SU-DHL-6 (cell line): ENCODE results near the gene FLOT2.

Experiments used
- EZH2phosphoT487 ChIP-seq: fragments of 200-600 bp; sonication (generic), shearing (Covaris generic); conservative IDR thresholded peaks from 2 replicates; pipeline ENCODE4 v1.6.1; 2018; ENCODE audit warnings: mild to moderate bottlenecking, antibody characterized with exemption, low read length, moderate library complexity, mixed read lengths
- TF ChIP-seq, protein P1 (sequence below): fragments of 200-600 bp; sonication (generic); IDR thresholded peaks from one replicate; pipeline ENCODE4 v1.5.1; 2017; ENCODE audit warnings: antibody characterized with exemption, mild to moderate bottlenecking, low read length, moderate library complexity; ENCODE audit not compliant: insufficient read depth, poor library complexity, severe bottlenecking

DNA sequence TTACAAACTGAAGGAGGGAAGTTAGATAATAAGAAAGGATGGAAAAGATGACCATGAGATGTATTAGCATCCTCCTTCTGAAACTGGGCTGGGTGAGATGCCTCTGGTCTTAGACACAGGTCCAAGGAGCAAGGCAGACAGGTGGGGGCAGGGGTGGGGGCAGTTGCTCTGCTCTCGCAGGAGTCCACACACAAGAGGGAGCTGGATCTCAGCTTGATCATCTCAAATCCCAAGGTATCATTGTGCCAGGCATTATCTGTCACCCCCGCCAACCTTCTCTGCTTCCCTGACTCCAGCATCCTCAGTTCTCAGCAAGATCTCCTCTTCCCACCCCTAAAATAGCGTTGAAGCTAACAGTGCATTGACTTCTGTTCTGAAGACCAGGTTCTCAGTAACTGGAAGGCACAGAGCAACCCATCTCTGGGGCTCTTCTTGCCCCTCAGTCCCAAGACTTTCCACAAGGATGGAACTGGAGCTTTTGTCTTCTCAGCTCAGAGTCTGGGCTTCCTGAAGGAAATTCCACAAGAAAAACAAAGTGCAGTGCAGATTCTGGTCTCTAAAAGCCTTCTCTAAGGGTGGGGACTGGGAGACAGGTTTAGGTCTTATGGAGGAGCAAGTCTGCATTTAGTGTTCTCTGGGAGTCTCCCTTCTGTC is 1.6 kb downstream of the FLOT2 start:
- TF ChIP-seq, protein P1, sequence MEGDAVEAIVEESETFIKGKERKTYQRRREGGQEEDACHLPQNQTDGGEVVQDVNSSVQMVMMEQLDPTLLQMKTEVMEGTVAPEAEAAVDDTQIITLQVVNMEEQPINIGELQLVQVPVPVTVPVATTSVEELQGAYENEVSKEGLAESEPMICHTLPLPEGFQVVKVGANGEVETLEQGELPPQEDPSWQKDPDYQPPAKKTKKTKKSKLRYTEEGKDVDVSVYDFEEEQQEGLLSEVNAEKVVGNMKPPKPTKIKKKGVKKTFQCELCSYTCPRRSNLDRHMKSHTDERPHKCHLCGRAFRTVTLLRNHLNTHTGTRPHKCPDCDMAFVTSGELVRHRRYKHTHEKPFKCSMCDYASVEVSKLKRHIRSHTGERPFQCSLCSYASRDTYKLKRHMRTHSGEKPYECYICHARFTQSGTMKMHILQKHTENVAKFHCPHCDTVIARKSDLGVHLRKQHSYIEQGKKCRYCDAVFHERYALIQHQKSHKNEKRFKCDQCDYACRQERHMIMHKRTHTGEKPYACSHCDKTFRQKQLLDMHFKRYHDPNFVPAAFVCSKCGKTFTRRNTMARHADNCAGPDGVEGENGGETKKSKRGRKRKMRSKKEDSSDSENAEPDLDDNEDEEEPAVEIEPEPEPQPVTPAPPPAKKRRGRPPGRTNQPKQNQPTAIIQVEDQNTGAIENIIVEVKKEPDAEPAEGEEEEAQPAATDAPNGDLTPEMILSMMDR: no peak
- TF ChIP-seq EZH2phosphoT487: no peak
